ENCODE results near the gene IPO13. TPM values are rescaled to one million over a fixed set of nuclear protein-coding genes. Genes with fewer than 3 reads are reported as not detected.

IPO13 gene
- total RNA-seq, 2 experiments from 2014 or later, result 16.2 to 16.5 TPM

- intact Hi-C loops (cut with micrococcal nuclease), result loop anchor here (5.0 kb wide), 1 partner anchor 39 kb away; no protein-coding TSS in a partner anchor
- DNase-seq (no peak), ATAC-seq (no peak)
- no peaks in the 10 kb centered on the region for H3K27me3 Mint-ChIP-seq
- H3K4me3 Mint-ChIP-seq, result no peak overlapping the region
- CTCF ChIA-PET, result no interaction called here
- peaks cover 10% of the 10 kb centered on the region for H3K36me3 Mint-ChIP-seq (ENCODE audit: low read depth)
- H3K4me1 Mint-ChIP-seq (ENCODE audit: low read depth), result peaks cover 6% of the 10 kb centered on the region
- H3K27ac Mint-ChIP-seq, result no peak overlapping the region
- TF ChIP-seq CTCF (IDR thresholded peaks at IDR 0.05), result no peak
- H3K9me3 Mint-ChIP-seq, result no peaks in the 10 kb centered on the region
- POLR2A ChIA-PET, result no interaction called here
Measured at GRCh38 chr1:44008259-44008658, 61.5 kb downstream of the IPO13 start.

- DNase-seq (no peak), ATAC-seq (no peak)
- H3K36me3 Mint-ChIP-seq (ENCODE audit: low read depth), result peaks cover 6% of the 10 kb centered on the region
- intact Hi-C loops (cut with micrococcal nuclease), result no loop called here
- no peak overlapping the region for H3K4me3 Mint-ChIP-seq
- ChIA-PET POLR2A (no interaction called here), CTCF (interaction anchor here (2.0 kb wide), 1 partner anchor 37 kb away, joined by 8 read pairs; no protein-coding TSS in a partner anchor)
- H3K4me1 Mint-ChIP-seq (ENCODE audit: low read depth), result peaks cover 12% of the 10 kb centered on the region
- H3K27me3 Mint-ChIP-seq, result no peaks in the 10 kb centered on the region
- H3K27ac Mint-ChIP-seq, result no peak overlapping the region
- no peak for TF ChIP-seq CTCF (IDR thresholded peaks at IDR 0.05)
- no peaks in the 10 kb centered on the region for H3K9me3 Mint-ChIP-seq
Measured at GRCh38 chr1:44010935-44011471, 64.3 kb downstream of the IPO13 start.

- Mint-ChIP-seq H3K9me3 (no peaks in the 10 kb centered on the region), H3K4me3 (no peak overlapping the region), H3K27ac (no peak overlapping the region), H3K27me3 (no peaks in the 10 kb centered on the region), H3K4me1 (ENCODE audit: low read depth) (peaks cover 12% of the 10 kb centered on the region), H3K36me3 (ENCODE audit: low read depth) (peaks cover 2% of the 10 kb centered on the region)
- ChIA-PET CTCF (interaction anchor here (2.0 kb wide), 1 partner anchor 35 kb away, joined by 8 read pairs; no protein-coding TSS in a partner anchor), POLR2A (no interaction called here)
- ATAC-seq (no peak), DNase-seq (no peak)
- TF ChIP-seq CTCF (IDR thresholded peaks at IDR 0.05), result no peak
- intact Hi-C loops (cut with micrococcal nuclease), result no loop called here
Measured at GRCh38 chr1:44012404-44012803, 65.7 kb downstream of the IPO13 start.

- intact Hi-C loops (cut with micrococcal nuclease), result no loop called here
- ChIA-PET CTCF (interaction anchor here (0.6 to 2.4 kb wide), 2 partner anchors 8 to 12 kb away, joined by 3 to 19 read pairs; no protein-coding TSS in a partner anchor), POLR2A (interaction anchor here (0.7 kb wide), 1 partner anchor 20 kb away, joined by 3 read pairs; no protein-coding TSS in a partner anchor)
- no peak for TF ChIP-seq CTCF (IDR thresholded peaks at IDR 0.05)
- Mint-ChIP-seq H3K27ac (no peak overlapping the region), H3K9me3 (no peaks in the 10 kb centered on the region), H3K4me3 (no peak overlapping the region), H3K27me3 (no peaks in the 10 kb centered on the region), H3K4me1 (ENCODE audit: low read depth) (peaks cover 12% of the 10 kb centered on the region), H3K36me3 (ENCODE audit: low read depth) (peaks cover 2% of the 10 kb centered on the region)
- ATAC-seq, result peak; percentile 61
- DNase-seq, result peak; percentile 27
Measured at GRCh38 chr1:44012941-44013609, 66.3 kb downstream of the IPO13 start.

- DNase-seq, result no peak
- Mint-ChIP-seq H3K9me3 (no peaks in the 10 kb centered on the region), H3K4me1 (ENCODE audit: low read depth) (peaks cover 12% of the 10 kb centered on the region), H3K36me3 (ENCODE audit: low read depth) (no peaks in the 10 kb centered on the region), H3K4me3 (no peak overlapping the region), H3K27ac (no peak overlapping the region), H3K27me3 (no peaks in the 10 kb centered on the region)
- ChIA-PET POLR2A (interaction anchor here (0.7 to 1.5 kb wide), 3 partner anchors 13 to 21 kb away, joined by 3 read pairs; no protein-coding TSS in a partner anchor), CTCF (interaction anchor here (1.3 to 2.4 kb wide), 3 partner anchors 9 to 34 kb away, joined by 6 to 19 read pairs (median 6); no protein-coding TSS in a partner anchor)
- ATAC-seq, result no peak
- intact Hi-C loops (cut with micrococcal nuclease), result no loop called here
- TF ChIP-seq CTCF (IDR thresholded peaks at IDR 0.05), result no peak
Measured at GRCh38 chr1:44013949-44014348, 67.2 kb downstream of the IPO13 start.
